Esophagus squamous epithelium (tissue), 4 donors: ENCODE measurements around the gene ST3GAL3.

Source experiments
- POLR2A ChIP-seq, 4 donors: fragments of 450-650 bp; IDR thresholded peaks; one replicate each; pipeline ENCODE4 v1.6.1; 2017; ENCODE audit warnings: antibody characterized with exemption in 4 of 4, mild to moderate bottlenecking in 4 of 4, moderate library complexity in 3 of 4
- TF ChIP-seq, protein P1 (sequence below), 6 experiments: fragments of 450-650 bp in 4 of 6; fragments of 200-600 bp in 2 of 6; sonication (generic) in 2 of 6; IDR thresholded peaks; one replicate each; pipeline ENCODE4 v1.5.1; 2016 to 2019; ENCODE audit warnings: antibody characterized with exemption in 6 of 6, mild to moderate bottlenecking in 4 of 6, moderate library complexity in 4 of 6

DNA sequence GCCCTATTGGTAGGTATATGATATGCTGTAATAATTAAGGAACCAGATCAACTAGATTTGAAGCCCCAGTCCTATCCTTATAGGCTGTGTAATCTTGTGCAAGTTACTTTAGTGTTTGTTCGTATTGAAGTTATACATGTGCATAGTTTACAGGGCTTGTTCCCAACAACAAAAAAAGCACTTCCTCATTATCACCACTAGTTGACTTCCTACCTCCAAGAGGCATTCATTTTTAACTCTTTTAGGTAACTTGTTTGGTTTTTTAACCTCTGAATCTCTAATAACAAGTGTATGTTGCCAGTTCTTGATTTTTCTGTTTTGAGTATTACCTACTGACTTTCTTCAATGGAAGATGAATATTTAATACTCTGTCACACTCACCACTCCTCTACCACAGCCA is 71.9 kb downstream of the ST3GAL3 start:
- TF ChIP-seq, protein P1, sequence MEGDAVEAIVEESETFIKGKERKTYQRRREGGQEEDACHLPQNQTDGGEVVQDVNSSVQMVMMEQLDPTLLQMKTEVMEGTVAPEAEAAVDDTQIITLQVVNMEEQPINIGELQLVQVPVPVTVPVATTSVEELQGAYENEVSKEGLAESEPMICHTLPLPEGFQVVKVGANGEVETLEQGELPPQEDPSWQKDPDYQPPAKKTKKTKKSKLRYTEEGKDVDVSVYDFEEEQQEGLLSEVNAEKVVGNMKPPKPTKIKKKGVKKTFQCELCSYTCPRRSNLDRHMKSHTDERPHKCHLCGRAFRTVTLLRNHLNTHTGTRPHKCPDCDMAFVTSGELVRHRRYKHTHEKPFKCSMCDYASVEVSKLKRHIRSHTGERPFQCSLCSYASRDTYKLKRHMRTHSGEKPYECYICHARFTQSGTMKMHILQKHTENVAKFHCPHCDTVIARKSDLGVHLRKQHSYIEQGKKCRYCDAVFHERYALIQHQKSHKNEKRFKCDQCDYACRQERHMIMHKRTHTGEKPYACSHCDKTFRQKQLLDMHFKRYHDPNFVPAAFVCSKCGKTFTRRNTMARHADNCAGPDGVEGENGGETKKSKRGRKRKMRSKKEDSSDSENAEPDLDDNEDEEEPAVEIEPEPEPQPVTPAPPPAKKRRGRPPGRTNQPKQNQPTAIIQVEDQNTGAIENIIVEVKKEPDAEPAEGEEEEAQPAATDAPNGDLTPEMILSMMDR (IDR thresholded peaks at IDR 0.05) = peak in 4 of 6 experiments; percentile 4 to 43 (median 16)
- no peak for TF ChIP-seq POLR2A (IDR thresholded peaks at IDR 0.05)
